GM20431 (cell line): ENCODE measurements around the gene FAM162A.
"Not testable (repeated sequence)": the region's sequence is repeated elsewhere in the genome, so short reads cannot be mapped to it uniquely, and the experiment has no call there.

ENCODE experiments used
- in situ Hi-C: fragments of 300-500 bp; cut with MseI, MboI; formaldehyde crosslinking; loops from one replicate; pipeline ENCODE4 v1.15.0; 2020; ENCODE audit warnings: low sequenced_read_pairs; ENCODE audit not compliant: unreplicated experiment

The FAM162A gene, protein sequence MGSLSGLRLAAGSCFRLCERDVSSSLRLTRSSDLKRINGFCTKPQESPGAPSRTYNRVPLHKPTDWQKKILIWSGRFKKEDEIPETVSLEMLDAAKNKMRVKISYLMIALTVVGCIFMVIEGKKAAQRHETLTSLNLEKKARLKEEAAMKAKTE

DNA sequence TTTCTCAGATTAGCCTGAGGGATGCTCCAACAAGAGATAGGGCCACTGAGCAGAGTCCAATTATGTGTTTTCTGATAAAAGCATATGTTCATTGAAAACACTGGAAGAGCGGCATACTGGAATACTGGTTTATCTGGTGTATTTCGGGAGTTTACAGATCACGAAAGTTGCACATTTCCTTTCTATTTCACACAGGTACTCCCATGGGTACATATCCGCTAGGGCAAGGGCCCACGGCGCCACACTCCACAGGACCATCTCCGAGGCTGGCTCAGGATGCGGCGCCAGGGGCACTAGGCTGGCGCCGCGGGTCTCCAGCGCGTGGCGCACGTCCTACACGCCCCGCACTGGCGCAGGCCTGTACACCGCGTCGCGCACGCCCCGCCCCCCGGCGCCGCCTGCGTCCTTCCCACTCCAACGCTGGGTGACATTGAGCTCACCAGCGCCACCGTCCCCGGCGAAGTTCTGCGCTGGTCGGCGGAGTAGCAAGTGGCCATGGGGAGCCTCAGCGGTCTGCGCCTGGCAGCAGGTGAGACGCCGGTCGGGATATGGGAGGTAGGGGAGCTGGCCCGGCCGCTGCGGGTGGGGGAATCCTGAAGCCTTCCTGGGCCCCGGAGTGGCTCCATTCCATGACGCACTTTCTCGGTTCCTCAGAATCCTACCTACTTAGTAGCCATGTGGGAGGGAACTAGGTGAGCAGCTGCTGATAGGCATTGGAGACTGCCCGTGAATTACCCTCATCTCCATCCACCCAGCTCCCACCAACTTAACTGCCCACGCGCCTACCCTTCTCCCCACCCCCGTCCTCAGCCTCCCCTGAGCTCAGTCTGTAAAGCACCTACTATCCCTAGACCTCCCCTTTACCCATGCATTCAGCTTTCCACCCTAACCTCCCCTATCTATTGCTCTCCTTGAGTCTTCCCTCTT lies at the start of gene FAM162A:
Gene FAM162A (plus strand): TSS at position 412 of the 927 bp plus-strand sequence. CDS start 84 bp downstream, at position 496.
- in situ Hi-C loops, result no loop called here

DNA sequence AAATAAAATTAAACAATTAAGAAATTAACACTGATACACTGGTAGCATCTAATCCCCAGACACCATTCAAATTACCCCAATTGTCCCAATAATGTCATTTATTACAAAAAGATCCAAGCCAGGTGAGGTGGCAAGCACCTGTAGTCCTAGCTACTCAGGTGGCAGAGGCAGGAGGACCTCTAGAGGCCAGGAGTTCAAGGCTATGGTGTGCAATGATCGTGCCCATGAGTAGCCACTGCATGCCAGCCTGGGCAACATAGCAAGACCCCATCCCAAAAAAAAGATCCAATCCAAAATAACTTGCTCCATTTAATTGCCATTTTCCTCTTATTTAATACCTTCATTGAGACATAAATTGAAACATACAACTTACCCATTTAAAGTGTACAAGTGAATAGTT lies 41.2 kb upstream of the FAM162A start:
- in situ Hi-C loops, result no loop called here

DNA sequence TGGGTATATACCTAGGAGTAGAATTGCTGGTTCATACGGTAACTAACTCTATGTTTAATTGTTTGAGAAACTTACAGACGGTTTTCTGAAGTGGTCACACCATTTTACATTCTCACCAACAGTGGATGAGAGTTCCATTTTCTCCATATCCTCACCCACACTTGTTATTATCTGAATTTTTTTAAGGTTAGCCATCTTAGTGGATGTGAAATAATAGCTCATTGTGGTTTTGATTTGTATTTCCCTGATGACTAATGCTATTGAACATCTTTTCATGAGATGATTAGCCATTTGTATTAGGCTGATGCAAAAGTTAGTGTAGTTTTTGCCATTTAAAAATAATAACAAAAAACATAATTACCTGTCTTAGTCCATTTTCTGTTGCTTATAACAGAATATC lies 40.3 kb upstream of the FAM162A start:
- in situ Hi-C loops, result no loop called here

DNA sequence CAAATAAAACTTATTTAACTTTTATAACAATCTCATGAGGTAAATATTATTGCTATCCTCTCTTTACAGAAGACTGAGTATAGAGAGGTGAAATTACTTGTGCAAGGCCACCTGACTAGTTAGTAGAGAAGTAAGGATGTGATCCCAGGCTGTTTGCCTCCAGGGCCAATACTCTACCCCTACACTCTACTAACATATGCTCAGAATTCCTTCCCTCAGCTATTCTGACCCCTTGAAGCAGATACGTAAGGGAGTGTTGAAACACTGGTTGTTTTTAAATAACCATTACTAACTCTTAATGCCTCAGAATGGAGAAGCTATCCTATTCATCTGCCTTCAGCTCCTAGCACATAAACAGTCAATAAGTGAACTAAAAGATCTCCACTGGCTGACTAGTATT lies 34.8 kb upstream of the FAM162A start:
- in situ Hi-C loops, result no loop called here

DNA sequence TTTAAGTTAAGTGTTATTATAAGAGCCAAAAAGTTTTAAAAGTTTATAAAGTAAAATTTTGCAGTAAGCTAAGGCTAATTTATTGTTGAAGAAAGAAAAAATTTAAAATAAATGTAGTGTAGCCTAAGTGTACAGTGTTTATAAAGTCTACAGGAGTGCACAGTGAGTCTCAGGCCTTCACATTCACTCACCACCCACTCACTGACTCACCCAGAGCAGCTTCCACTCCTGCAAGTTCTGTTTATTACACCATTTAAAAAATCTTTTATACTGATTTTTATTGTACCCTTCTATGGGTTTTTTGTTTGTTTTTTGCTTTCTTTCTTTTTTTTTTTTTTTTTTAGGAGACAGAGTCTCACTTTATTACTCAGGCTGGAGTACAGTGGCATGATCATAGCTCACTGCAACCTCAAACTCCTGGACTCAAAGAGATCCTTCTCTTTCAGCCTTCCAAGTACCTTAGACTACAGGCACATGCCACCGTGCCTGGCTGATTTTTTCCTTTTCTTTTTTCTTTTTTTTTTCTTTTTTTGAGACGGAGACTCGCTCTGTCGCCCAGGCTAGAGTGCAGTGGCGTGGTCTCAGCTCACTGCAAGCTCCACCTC lies 33.1 kb upstream of the FAM162A start:
- in situ Hi-C loops, result no loop called here

DNA sequence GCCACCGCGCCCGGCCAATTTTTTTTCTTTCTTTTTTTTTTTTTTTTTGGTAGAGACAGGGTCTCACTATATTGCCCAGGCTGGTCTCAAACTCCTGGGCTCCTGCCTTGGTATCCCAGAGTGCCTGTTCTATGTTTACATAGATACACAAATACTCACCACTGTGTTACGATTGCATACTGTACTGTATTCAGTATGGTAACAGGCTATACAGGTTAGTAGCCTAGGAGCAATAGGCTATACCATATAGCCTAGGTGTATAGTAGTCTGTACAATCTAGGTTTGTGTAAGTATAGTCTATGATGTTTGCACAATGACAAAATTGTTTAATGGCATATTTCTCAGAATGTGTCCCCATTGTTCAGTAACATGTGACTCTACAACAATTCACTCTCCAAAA lies 32.4 kb upstream of the FAM162A start:
- in situ Hi-C loops, result no loop called here

DNA sequence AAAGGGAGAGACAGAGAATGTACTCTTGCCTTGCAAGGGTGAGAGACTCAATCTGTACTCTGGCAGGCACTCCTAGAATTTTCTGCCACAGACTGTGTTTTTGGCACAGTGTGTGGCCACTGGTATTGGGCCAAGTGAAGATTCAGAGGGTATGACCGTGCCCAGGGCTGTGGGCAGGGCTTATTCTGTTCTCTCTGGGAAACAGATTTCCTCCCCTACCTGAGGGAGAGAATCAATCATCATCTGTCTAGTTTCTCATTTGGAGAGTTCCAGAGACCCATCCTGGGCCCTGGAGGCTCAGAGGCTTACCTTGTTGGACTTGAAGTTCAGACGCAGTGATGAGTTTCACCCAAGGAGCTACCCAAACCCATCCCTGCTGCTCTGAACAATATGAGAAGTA lies 30.8 kb upstream of the FAM162A start:
- in situ Hi-C loops, result no loop called here

DNA sequence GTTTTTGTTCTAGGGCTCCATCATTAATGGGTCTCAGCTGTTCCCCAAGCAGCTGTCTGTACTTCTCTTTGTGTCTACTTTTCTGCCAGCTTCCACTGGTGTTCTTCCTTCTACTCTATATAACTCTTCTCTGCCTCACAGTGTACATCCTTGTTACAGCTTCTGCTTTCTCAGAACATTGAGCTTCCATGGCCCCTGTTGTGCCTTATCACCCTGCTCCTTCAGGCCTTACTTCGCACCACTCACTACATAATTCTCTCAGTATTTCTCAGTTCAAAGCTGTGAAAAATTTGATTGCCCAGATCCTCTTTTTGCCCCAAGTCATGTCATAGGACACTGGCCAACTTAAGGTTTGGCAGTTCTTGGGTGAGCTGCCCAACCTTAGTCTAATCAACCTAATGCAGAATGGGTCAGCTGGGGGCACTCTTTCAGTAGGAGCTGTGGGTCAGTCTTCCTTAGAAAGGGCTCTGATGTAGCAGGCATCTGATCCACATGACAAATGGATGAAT lies 30.0 kb upstream of the FAM162A start:
- in situ Hi-C loops, result no loop called here

DNA sequence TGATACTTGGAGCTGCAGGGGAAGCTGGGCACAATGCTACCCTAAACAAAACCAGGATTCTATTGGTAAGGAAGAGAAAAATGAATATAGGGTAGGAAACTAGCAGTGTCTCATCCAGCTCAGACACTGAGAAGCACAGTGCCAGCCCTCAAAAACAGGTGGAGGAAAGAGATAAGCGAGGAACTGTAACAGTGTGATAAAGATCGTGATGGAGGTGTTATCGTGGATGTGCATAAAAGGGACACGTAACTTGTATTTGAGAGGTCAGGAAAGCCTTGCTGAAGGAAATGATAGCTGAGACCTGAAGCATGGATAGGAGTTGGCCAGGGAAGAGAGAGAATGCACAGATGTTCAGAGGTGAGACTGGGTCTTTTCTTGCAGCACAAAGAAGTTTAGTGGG lies 28.4 kb upstream of the FAM162A start:
- in situ Hi-C loops, result no loop called here

DNA sequence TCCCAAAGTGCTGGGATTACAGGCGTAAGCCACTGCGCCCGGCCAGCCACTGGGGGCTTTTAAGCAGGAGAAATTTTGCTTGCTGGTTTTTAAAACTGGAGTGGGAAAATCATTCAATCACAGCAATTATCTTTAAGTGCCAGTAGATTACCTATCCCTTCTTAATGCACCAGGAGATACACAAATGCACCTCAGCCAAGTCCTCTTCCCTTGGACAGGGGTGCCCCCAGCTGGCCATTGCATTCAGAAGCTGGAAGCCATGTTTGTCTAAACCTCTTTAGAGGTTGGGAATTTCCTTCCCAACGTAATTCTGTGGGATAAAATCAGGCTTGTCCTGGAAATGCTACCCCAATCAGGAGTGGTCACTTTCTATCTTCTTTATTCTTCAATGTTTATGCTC lies 27.6 kb upstream of the FAM162A start:
- in situ Hi-C loops, result no loop called here

DNA sequence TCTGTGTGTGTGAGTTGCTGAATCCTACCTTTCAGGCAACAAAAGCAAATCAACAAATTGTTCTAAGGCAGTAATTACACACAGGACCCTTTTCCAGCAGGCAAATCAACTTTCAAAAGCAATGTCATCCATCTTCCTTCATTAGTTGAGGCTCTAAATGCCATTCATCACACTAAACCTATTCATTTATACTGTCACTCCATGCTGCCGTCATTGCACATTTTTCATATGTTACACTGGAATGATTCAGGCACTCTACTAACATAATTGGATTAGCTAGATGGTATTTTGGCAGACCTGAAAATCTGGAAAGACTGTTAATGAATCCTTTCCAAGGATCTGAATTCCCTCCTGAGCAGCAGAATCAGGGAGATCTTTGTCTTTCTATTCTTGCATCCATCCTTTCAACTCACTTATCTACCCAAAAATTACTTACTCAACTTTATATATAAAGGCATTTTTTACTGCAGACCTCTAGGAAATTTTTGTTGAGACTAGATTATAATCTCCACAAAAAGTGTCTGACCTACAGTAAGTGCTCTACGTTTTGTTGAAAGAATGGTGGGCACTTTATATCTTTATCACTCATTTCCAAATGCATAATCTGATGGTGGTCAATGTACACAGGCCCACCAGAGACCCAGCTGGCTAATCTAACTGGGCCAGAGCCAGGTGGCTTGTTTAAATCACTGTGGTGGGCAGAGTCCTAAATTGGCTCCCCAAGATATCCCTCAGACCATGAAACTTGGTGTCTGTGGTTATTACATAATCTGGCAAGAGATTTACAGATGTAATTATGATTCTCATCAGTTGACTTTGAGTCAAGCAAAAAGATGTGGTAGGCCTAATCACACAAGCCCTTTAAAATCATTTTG lies 25.9 kb upstream of the FAM162A start:
- in situ Hi-C loops, result no loop called here

DNA sequence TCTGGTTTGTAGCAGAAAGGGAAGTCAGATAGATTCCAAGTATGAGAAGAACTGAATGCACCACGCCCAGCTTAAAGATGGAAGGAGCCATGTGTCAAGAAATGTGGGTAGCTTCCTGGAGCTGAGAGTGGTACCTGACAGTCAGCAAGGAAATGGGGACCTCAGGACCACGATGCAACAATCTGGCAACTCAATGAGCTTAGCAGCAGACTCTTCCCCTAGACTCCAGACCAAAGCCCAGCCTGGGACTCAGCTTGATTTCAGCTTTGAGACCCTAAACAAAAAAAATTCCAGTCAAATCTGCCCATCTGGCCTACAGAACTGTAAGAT lies 25.3 kb upstream of the FAM162A start:
- in situ Hi-C loops, result no loop called here

DNA sequence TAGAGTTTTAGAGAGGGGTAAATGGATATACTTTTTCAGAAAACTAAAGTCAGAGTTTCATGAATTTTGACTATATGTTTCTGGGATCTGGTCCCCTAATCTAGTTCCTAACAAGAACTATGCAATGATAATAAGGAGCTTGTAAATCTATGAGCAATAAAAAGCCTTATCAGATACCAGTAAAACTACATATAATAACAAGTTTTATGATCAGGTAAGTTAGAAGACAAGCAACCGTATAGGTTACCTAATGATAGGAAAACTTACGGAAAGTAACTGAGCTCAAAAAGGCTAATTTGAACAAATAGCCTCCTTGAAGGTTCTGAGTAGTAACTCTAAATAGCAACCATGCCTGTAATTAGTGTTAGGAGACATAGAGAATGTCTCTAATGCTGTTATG lies 22.0 kb upstream of the FAM162A start:
- in situ Hi-C loops, result no loop called here

DNA sequence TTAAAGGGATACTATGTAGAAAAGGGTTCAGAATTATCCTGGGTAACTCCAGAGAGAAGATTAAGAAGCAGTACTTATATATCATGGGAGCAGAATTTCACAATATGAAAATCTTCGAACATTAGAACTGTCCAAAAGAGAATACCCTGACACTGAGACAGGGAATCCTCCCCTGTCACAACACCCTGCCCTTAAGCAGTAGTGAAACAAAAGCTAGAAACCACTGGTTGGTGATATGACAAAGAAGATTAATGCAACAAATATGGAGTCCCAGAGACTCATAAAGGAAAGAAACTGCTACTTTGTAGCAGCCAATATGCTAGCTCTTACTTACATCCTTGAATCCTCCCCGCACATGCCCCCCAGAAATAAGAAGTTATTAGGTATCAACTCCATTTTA lies 19.5 kb upstream of the FAM162A start:
- in situ Hi-C loops, result no loop called here

DNA sequence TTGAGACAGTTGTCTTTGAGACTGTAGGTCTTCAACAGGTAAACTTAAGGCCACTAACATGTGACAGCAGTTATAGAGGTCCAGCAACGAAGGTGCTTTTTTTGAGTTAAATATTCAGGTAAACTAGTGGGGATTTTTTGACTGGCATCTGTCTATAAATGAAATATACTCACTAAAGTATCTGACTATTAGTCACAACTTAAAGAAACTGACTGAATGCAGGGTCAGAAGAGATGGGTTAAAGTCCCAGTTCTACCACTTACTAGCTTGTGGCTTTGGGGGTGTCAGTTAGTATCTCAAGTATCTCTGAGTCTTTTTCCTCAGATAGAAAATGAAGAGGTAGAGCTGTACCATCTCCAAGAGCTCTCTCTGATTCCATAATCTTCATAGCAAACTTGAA lies 18.9 kb upstream of the FAM162A start:
- in situ Hi-C loops, result no loop called here

DNA sequence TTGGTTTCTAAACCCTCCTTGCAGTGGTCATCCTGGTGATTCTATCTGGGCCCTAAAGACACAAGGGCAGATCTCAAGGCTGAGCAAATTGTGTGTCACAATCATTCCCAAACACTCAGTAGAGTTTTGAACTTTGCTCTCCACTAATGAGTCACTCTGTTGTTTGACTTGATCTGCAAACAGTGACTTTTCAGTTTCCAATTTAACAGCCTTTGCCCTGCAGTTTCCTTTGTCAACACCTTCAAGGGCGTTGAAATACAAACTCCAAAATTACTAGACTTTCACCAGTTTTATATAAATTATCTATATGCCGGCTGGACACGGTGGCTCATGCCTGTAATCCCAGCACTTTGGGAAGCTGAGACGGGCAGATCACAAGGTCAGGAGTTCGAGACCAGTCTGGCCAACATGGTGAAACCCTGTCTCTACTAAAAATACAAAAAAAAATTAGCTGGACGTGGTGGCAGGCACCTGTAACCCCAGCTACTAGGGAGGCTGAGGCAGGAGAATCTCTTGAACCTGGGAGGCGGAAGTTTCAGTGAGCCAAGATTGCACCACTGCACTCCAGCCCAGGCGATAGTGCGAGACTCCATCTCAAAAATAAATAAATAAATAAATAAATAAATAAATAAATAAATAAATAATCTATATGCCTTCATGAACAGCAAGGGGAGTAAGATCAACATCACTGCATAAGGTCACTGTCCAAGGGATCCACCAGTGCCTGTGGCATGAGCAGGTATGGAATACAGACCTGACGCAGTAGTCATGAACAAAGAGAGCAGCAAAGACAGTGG lies 18.2 kb upstream of the FAM162A start:
- in situ Hi-C loops, result not testable (repeated sequence)

DNA sequence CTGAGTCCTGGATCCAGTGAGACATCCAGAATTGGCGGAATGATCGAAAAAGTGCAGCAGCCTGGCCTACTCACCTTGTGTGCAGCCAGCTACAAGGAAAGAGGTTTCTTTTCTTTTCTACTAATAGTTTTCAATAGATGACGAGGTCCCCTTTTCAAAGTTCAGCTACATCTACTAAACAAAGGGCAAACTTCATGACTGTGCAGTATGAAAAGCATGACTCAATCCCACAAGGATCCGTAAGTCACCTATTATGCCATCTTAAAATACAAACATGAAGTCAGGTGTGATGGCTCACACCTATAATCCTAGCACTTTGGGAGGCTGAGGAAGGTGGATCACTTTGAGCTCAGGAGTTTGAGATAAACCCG lies 17.6 kb upstream of the FAM162A start:
- in situ Hi-C loops, result no loop called here

DNA sequence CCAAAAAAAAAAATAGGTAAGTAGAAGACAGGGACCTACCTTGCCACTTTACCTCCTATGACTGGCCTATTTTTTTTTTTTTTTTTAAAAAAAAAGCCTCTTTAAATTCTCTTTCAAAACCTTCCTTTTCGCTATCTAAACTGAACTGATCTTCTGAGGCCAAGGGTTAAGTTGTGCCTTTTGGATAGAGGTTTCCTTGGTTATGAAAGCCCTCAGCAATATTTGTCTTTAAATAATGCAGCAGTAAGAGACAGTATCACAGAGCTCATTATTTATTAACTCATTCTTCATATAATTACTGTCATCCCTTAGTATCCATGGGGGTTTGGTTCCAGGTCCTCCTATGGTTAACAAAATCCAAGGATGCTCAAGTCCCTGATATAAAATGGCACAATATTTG lies 9.9 kb upstream of the FAM162A start:
- in situ Hi-C loops, result no loop called here

DNA sequence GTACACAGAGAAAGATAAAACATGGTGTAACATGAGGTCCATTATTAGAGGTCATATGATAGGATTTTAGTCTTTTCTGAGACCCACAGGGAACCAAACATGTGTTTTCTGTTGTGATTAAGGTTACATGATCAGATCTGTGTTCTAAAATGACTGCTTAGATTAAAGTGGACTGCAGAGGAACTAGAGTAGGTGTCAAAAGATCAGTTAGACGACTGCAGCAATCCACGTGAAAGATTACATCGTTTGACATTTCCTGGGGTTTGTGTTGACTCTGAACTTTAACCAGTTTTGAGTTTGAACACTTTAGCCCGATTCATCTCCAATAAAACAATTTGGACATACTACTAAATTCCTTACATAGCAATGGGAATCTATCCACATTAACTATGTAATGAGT lies 6.0 kb upstream of the FAM162A start:
- in situ Hi-C loops, result no loop called here
